ENCODE data around the gene FNDC1. TPM values are rescaled to one million over a fixed set of nuclear protein-coding genes. Genes with fewer than 3 reads are reported as not detected.

The FNDC1 gene
- total and polyA plus RNA-seq, 2 donors = 0.84 to 31.6 TPM

GRCh38 chr6:159302594-159302992, 133.4 kb downstream of the FNDC1 start:
- Histone ChIP-seq H3K4me3 (ENCODE audit: low read depth, low read length) (no peak overlapping the region), H3K27ac (ENCODE audit: low read depth) (no peak overlapping the region), H3K36me3 (ENCODE audit: insufficient read depth) (no peaks in the 10 kb centered on the region), H3K4me1 (ENCODE audit: insufficient read depth) (no peaks in the 10 kb centered on the region)
- no peak for DNase-seq (ENCODE audit: extremely low spot score)
- 78% methylated on average over 5 of the region's 5 CpGs for WGBS

GRCh38 chr6:159303159-159303558, 134.0 kb downstream of the FNDC1 start:
- WGBS = 77% methylated on average over 2 of the region's 2 CpGs
- Histone ChIP-seq H3K4me3 (ENCODE audit: low read depth, low read length) (no peak overlapping the region), H3K36me3 (ENCODE audit: insufficient read depth) (no peaks in the 10 kb centered on the region), H3K4me1 (ENCODE audit: insufficient read depth) (no peaks in the 10 kb centered on the region), H3K27ac (ENCODE audit: low read depth) (no peak overlapping the region)
- DNase-seq (ENCODE audit: extremely low spot score) = no peak

GRCh38 chr6:159303784-159304183, 134.6 kb downstream of the FNDC1 start:
- Histone ChIP-seq H3K27ac (ENCODE audit: low read depth) (no peak overlapping the region), H3K4me1 (ENCODE audit: insufficient read depth) (no peaks in the 10 kb centered on the region), H3K4me3 (ENCODE audit: low read depth, low read length) (no peak overlapping the region), H3K36me3 (ENCODE audit: insufficient read depth) (no peaks in the 10 kb centered on the region)
- DNase-seq (ENCODE audit: extremely low spot score) = no peak
- WGBS = 87% methylated on average over 6 of the region's 6 CpGs

- WGBS = 90% methylated on average over 1 of the region's 1 CpG
- no peak for DNase-seq (ENCODE audit: extremely low spot score)
- Histone ChIP-seq H3K4me3 (ENCODE audit: low read depth, low read length) (no peak overlapping the region), H3K27ac (ENCODE audit: low read depth) (no peak overlapping the region), H3K36me3 (ENCODE audit: insufficient read depth) (no peaks in the 10 kb centered on the region), H3K4me1 (ENCODE audit: insufficient read depth) (no peaks in the 10 kb centered on the region)
Observed at GRCh38 chr6:159304641-159305040, 135.4 kb downstream of the FNDC1 start.

- no peaks in the 10 kb centered on the region for H3K4me1 ChIP-seq (ENCODE audit: insufficient read depth)
- 71% methylated on average over 5 of the region's 5 CpGs for WGBS
- H3K27ac ChIP-seq (ENCODE audit: low read depth) = no peak overlapping the region
- no peak for DNase-seq (ENCODE audit: extremely low spot score)
- H3K4me3 ChIP-seq (ENCODE audit: low read depth, low read length) = no peak overlapping the region
- H3K36me3 ChIP-seq (ENCODE audit: insufficient read depth) = no peaks in the 10 kb centered on the region
Observed at GRCh38 chr6:159305159-159305558, 136.0 kb downstream of the FNDC1 start.

GRCh38 chr6:159305804-159306537, 136.8 kb downstream of the FNDC1 start:
- H3K36me3 ChIP-seq (ENCODE audit: insufficient read depth) = no peaks in the 10 kb centered on the region
- H3K4me3 ChIP-seq (ENCODE audit: low read depth, low read length) = no peak overlapping the region
- no peak for DNase-seq (ENCODE audit: extremely low spot score)
- no peaks in the 10 kb centered on the region for H3K4me1 ChIP-seq (ENCODE audit: insufficient read depth)
- 51% methylated on average over 3 of the region's 3 CpGs for WGBS
- H3K27ac ChIP-seq (ENCODE audit: low read depth) = no peak overlapping the region

- 96% methylated on average over 2 of the region's 2 CpGs for WGBS
- H3K4me3 ChIP-seq (ENCODE audit: low read depth, low read length) = no peak overlapping the region
- H3K36me3 ChIP-seq (ENCODE audit: insufficient read depth) = no peaks in the 10 kb centered on the region
- H3K4me1 ChIP-seq (ENCODE audit: insufficient read depth) = no peaks in the 10 kb centered on the region
- no peak for DNase-seq (ENCODE audit: extremely low spot score)
- no peak overlapping the region for H3K27ac ChIP-seq (ENCODE audit: low read depth)
Observed at GRCh38 chr6:159307246-159307790, 138.1 kb downstream of the FNDC1 start.

GRCh38 chr6:159308198-159308597, 139.0 kb downstream of the FNDC1 start:
- no peak overlapping the region for H3K27ac ChIP-seq (ENCODE audit: low read depth)

GRCh38 chr6:159309723-159310122, 140.5 kb downstream of the FNDC1 start:
- WGBS = 99% methylated on average over 1 of the region's 1 CpG
- Histone ChIP-seq H3K4me3 (ENCODE audit: low read depth, low read length) (no peak overlapping the region), H3K4me1 (ENCODE audit: insufficient read depth) (no peaks in the 10 kb centered on the region), H3K27ac (ENCODE audit: low read depth) (no peak overlapping the region), H3K36me3 (ENCODE audit: insufficient read depth) (no peaks in the 10 kb centered on the region)
- no peak for DNase-seq (ENCODE audit: extremely low spot score)

More at GRCh38 chr6:159308198-159308597, 139.0 kb downstream of the FNDC1 start:
- WGBS = 9% methylated on average over 1 of the region's 1 CpG
- Histone ChIP-seq H3K36me3 (ENCODE audit: insufficient read depth) (no peaks in the 10 kb centered on the region), H3K4me3 (ENCODE audit: low read depth, low read length) (no peak overlapping the region), H3K4me1 (ENCODE audit: insufficient read depth) (no peaks in the 10 kb centered on the region)
- DNase-seq (ENCODE audit: extremely low spot score) = no peak

- no peak overlapping the region for H3K4me3 ChIP-seq (ENCODE audit: low read depth, low read length)
- H3K27ac ChIP-seq (ENCODE audit: low read depth) = no peak overlapping the region
- no peaks in the 10 kb centered on the region for H3K4me1 ChIP-seq (ENCODE audit: insufficient read depth)
- H3K36me3 ChIP-seq (ENCODE audit: insufficient read depth) = no peaks in the 10 kb centered on the region
- WGBS = 58% methylated on average over 4 of the region's 4 CpGs
- DNase-seq (ENCODE audit: extremely low spot score) = no peak
Observed at GRCh38 chr6:159311618-159312017, 142.4 kb downstream of the FNDC1 start.

GRCh38 chr6:159312206-159312605, 143.0 kb downstream of the FNDC1 start:
- no peak overlapping the region for H3K4me3 ChIP-seq (ENCODE audit: low read depth, low read length)
- 29% methylated on average over 1 of the region's 1 CpG for WGBS
- no peaks in the 10 kb centered on the region for H3K4me1 ChIP-seq (ENCODE audit: insufficient read depth)
- no peak for DNase-seq (ENCODE audit: extremely low spot score)
- no peaks in the 10 kb centered on the region for H3K36me3 ChIP-seq (ENCODE audit: insufficient read depth)
- no peak overlapping the region for H3K27ac ChIP-seq (ENCODE audit: low read depth)

GRCh38 chr6:159313018-159313417, 143.8 kb downstream of the FNDC1 start:
- no peak overlapping the region for H3K4me3 ChIP-seq (ENCODE audit: low read depth, low read length)

GRCh38 chr6:159315562-159315961, 146.4 kb downstream of the FNDC1 start:
- DNase-seq (ENCODE audit: extremely low spot score) = no peak

More at GRCh38 chr6:159313018-159313417, 143.8 kb downstream of the FNDC1 start:
- no peak for DNase-seq (ENCODE audit: extremely low spot score)
- H3K36me3 ChIP-seq (ENCODE audit: insufficient read depth) = no peaks in the 10 kb centered on the region
- 72% methylated on average over 6 of the region's 6 CpGs for WGBS
- H3K4me1 ChIP-seq (ENCODE audit: insufficient read depth) = no peaks in the 10 kb centered on the region
- H3K27ac ChIP-seq (ENCODE audit: low read depth) = no peak overlapping the region

GRCh38 chr6:159317430-159317829, 148.2 kb downstream of the FNDC1 start:
- H3K4me1 ChIP-seq (ENCODE audit: insufficient read depth) = no peaks in the 10 kb centered on the region
- no peak overlapping the region for H3K4me3 ChIP-seq (ENCODE audit: low read depth, low read length)
- no peaks in the 10 kb centered on the region for H3K36me3 ChIP-seq (ENCODE audit: insufficient read depth)
- no peak overlapping the region for H3K27ac ChIP-seq (ENCODE audit: low read depth)
- 91% methylated on average over 7 of the region's 7 CpGs for WGBS
- no peak for DNase-seq (ENCODE audit: extremely low spot score)

More at GRCh38 chr6:159315562-159315961, 146.4 kb downstream of the FNDC1 start:
- Histone ChIP-seq H3K27ac (ENCODE audit: low read depth) (no peak overlapping the region), H3K4me1 (ENCODE audit: insufficient read depth) (no peaks in the 10 kb centered on the region), H3K4me3 (ENCODE audit: low read depth, low read length) (no peak overlapping the region), H3K36me3 (ENCODE audit: insufficient read depth) (no peaks in the 10 kb centered on the region)
- 93% methylated on average over 26 of the region's 26 CpGs for WGBS

Measured in urinary bladder (tissue), 4 donors.